Diencephalon (tissue), 1 donor: ENCODE data around the gene BPHL. TPM values are rescaled to one million over a fixed set of nuclear protein-coding genes. Genes with fewer than 3 reads are reported as not detected.

Source experiments
- small RNA-seq: library from RNA; depleted of rRNA; stranded (forward); fragments of <200 nt; gene quantifications from one replicate; pipeline ENCODE3, GENCODE V24; 2014
- total RNA-seq: library from RNA; depleted of rRNA; stranded (reverse); fragments of >200 nt; gene quantifications from one replicate; pipeline ENCODE4 v1.2.3, GENCODE V29; 2014

The BPHL gene
- 27.7 TPM for total RNA-seq

GRCh38 chr6:3118353-3119039 lies at the start of gene BPHL:
Gene BPHL, plus strand, starts transcription at chr6:3118711. Its CDS starts 30 bp downstream, at chr6:3118741.

GRCh38 chr6:3157131-3157933 lies 38.8 kb downstream of the BPHL start, which contains the start of gene TUBB2A:
Gene TUBB2A, minus strand, starts transcription at chr6:3157544. Its CDS starts 81 bp downstream, at chr6:3157463.

Small RNAs within 50 kb of the gene (small RNA-seq; reads per million reads assigned to genes)
- not detected for gene RNA5SP201

Other genes starting within 250 kb of the BPHL start
- gene SERPINB9, start 215.4 kb upstream of the BPHL start, total RNA-seq = 18.2 TPM
- gene SERPINB6, start 147.1 kb upstream of the BPHL start, total RNA-seq = 27.5 TPM
- 14.5 TPM for gene NQO2, start 118.8 kb upstream of the BPHL start, total RNA-seq
- gene RIPK1, start 50.2 kb upstream of the BPHL start, total RNA-seq = 11.3 TPM
- gene TUBB2A, start 38.8 kb downstream of the BPHL start, total RNA-seq = 1,417 TPM
- gene TUBB2B, start 108.9 kb downstream of the BPHL start, total RNA-seq = 2,535 TPM
- 28.4 TPM for gene PSMG4, start 140.2 kb downstream of the BPHL start, total RNA-seq